Measurements from ENCODE around the gene GBF1. TPM values are rescaled to one million over a fixed set of nuclear protein-coding genes. Genes with fewer than 3 reads are reported as not detected.

GBF1 gene
- total and polyA plus RNA-seq, 12 donors = 20.7 to 60.5 (median 49.3) TPM

DNA sequence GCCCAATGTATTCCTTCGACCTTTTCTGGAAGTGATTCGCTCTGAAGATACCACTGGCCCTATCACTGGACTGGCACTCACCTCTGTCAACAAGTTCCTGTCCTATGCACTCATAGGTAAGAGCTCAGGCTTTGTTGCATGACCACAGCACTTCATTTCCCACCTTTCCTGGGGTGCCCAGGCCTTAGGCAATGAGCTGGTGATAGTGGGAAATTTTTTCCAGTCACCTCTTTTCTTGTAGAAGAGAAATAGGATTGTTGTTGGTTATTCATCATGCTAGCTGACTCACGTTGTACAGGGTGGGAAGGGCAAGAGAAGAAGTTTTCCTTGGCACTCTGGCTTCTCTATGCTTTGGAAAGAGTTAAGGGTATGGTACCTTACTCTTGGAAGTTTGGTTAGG lies 98.7 kb downstream of the GBF1 start:
- DNase-seq = no peak
- Histone ChIP-seq H3K4me1 (peaks cover 0 to 21% (median 5%) of the 10 kb centered on the region in 9 donors), H3K4me3 (no peak overlapping the region), H3K9me3 (no peaks in the 10 kb centered on the region), H3K27ac (no peak overlapping the region), H3K36me3 (peaks cover 0 to 48% (median 8%) of the 10 kb centered on the region in 9 donors), H3K27me3 (no peaks in the 10 kb centered on the region)
- no peak for ATAC-seq
- TF ChIP-seq, protein P1, sequence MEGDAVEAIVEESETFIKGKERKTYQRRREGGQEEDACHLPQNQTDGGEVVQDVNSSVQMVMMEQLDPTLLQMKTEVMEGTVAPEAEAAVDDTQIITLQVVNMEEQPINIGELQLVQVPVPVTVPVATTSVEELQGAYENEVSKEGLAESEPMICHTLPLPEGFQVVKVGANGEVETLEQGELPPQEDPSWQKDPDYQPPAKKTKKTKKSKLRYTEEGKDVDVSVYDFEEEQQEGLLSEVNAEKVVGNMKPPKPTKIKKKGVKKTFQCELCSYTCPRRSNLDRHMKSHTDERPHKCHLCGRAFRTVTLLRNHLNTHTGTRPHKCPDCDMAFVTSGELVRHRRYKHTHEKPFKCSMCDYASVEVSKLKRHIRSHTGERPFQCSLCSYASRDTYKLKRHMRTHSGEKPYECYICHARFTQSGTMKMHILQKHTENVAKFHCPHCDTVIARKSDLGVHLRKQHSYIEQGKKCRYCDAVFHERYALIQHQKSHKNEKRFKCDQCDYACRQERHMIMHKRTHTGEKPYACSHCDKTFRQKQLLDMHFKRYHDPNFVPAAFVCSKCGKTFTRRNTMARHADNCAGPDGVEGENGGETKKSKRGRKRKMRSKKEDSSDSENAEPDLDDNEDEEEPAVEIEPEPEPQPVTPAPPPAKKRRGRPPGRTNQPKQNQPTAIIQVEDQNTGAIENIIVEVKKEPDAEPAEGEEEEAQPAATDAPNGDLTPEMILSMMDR (IDR thresholded peaks at IDR 0.05) = no peak
- intact Hi-C loops (cut with DNase I) = no loop called here
- WGBS, 2 donors = 82 to 88% methylated on average over 3 of the region's 3 CpGs

DNA sequence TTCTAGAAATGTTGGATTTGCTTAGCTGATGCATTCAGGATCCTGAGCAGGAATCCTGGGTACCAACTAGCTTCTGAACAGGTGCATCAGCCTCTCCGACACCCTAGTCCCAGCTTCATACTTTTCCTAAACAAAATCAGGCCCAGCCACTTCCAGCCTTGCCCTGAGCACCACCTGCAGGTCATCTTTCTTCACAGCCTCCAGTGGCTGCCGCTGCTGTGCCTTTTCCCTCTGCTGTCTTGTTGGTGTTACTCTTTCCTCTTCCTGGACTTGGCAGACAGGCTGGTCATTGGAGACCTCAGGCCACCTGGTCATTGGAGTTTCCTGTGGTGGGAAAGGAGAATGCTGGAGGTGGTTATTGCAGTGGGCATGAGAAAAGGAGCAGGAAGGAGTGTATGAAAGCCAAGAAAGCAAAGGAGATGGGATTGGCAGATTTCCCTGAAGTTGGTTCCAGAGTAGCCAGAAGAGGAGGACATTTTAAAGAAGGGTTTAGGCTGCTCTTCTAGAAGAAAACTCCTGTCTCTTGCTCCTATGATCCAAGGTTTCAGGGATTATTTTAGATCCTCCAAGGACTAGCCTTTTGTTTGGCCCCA lies 102.0 kb downstream of the GBF1 start:
- DNase-seq (peak; percentile 27 to 48), ATAC-seq (peak; percentile 46 to 79 (median 70))
- no peak overlapping the region for H3K4me3 ChIP-seq
- WGBS, 2 donors = 38 to 51% methylated on average over 2 of the region's 2 CpGs
- no peak overlapping the region for H3K27ac ChIP-seq
- no peaks in the 10 kb centered on the region for H3K27me3 ChIP-seq
- TF ChIP-seq, protein P1 (IDR thresholded peaks at IDR 0.05) = peak; percentile 30 to 81 (median 66)
- intact Hi-C loops (cut with DNase I) = loop anchor here in 6 of 10 donors (1.0 to 2.0 kb wide), 4 partner anchors 116 to 179 kb away; no protein-coding TSS in a partner anchor
- H3K9me3 ChIP-seq = no peaks in the 10 kb centered on the region
- peaks cover 0 to 75% (median 15%) of the 10 kb centered on the region in 9 donors for H3K36me3 ChIP-seq
- H3K4me1 ChIP-seq = peaks cover 0 to 20% (median 5%) of the 10 kb centered on the region in 9 donors

DNA sequence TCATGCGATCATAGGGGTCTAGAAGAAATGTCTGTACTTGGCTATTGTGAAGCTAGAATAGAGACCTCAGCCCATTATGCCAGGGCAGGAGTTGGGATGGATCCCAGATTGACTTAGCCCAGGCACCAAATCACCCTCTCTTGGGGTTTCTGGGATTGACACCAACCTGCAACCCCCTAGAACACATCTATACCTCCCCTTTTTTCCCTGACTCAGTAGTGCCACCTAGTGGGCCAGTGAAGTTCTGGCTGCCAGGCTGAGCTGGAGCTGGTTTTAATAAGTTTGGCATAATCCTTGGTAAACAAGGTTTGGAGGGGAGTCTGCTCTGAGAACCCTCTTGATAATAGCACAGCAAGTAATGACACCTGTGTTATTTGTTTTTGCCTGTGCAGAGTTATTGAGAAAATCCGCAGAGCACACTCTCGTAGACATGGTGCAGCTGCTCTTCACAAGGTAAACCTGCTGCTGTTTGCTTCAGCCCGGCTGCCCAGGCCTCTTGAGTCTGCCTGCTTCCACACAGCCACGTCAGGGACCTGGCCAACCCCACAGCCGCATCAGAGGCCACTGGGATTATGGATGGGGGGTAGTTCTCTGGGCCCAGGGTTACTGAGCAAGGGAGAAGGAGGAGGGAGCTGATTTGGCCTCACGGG lies 106.9 kb downstream of the GBF1 start:
- intact Hi-C loops (cut with DNase I) = loop anchor here in 8 of 10 donors (1.0 to 10.0 kb wide), 6 partner anchors 121 to 187 kb away; no protein-coding TSS in a partner anchor
- WGBS, 2 donors = 81 to 84% methylated on average over 7 of the region's 7 CpGs
- Histone ChIP-seq H3K4me3 (no peak overlapping the region), H3K27ac (no peak overlapping the region), H3K27me3 (no peaks in the 10 kb centered on the region), H3K9me3 (no peaks in the 10 kb centered on the region), H3K36me3 (peaks cover 0 to 88% (median 41%) of the 10 kb centered on the region in 9 donors), H3K4me1 (peaks cover 0 to 9% (median 0%) of the 10 kb centered on the region in 9 donors)
- DNase-seq (peak; percentile 32 to 53), ATAC-seq (peak in 7 of 8 donors; percentile 46 to 78 (median 52))
- TF ChIP-seq, protein P1 (IDR thresholded peaks at IDR 0.05) = peak; percentile 73 to 95 (median 90)

DNA sequence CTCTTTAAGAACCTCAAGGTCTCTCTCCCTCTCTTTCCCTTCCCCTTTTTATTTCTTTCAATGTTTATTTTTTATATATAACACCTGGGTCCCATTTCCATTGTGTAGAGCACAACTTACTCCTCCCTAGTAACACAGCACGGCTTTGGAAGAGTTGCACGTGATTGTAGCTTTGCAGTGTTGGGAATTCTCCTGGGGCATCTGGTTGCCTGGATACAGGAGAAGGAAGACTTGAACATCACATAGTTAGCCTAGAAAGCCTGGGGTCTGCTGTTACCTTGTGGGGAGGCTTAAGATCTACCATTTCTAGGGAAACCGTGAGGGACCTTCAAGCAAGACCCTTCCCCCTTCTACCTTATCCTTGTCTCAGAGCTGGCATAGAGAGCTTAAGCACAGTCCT lies 109.1 kb downstream of the GBF1 start:
- H3K9me3 ChIP-seq = no peaks in the 10 kb centered on the region
- no peak for DNase-seq
- H3K4me1 ChIP-seq = no peaks in the 10 kb centered on the region
- TF ChIP-seq, protein P1 (IDR thresholded peaks at IDR 0.05) = no peak
- H3K4me3 ChIP-seq = no peak overlapping the region
- H3K27ac ChIP-seq = no peak overlapping the region
- ATAC-seq = no peak
- intact Hi-C loops (cut with DNase I) = loop anchor here in 7 of 10 donors (5.0 to 10.0 kb wide), 3 partner anchors 182 to 190 kb away; no protein-coding TSS in a partner anchor
- no peaks in the 10 kb centered on the region for H3K27me3 ChIP-seq
- WGBS, 2 donors = 73 to 77% methylated on average over 3 of the region's 3 CpGs
- H3K36me3 ChIP-seq = peaks cover 0 to 100% (median 60%) of the 10 kb centered on the region in 9 donors
